Ureter (tissue), 1 donor: ENCODE results near the gene HMGCR. TPM values are rescaled to one million over a fixed set of nuclear protein-coding genes. Genes with fewer than 3 reads are reported as not detected.

Experiments used
- DNase-seq: peaks from one replicate; pipeline ENCODE4 v3.0.0-alpha.2; 2020; ENCODE audit warnings: low spot score
- total RNA-seq: library from RNA; stranded (reverse); gene quantifications from one replicate; pipeline ENCODE4 v1.2.4, GENCODE V29; 2023
- donor health status: DM: yes; HTN: yes; CAD: no.

HMGCR gene
- total RNA-seq, 1 donor from 2014 or later: 97.1 TPM

- DNase-seq: no peak
These were observed 44.4 kb downstream of the HMGCR start for GRCh38 chr5:75381456-75381855.

GRCh38 chr5:75384218-75384617 is 47.2 kb downstream of the HMGCR start:
- DNase-seq: no peak

GRCh38 chr5:75387806-75388205 is 50.8 kb downstream of the HMGCR start:
- DNase-seq: no peak

GRCh38 chr5:75389430-75389829 is 52.4 kb downstream of the HMGCR start:
- no peak for DNase-seq

GRCh38 chr5:75395277-75395676 is 58.3 kb downstream of the HMGCR start:
- DNase-seq: no peak

GRCh38 chr5:75405296-75405695 is 68.3 kb downstream of the HMGCR start:
- no peak for DNase-seq

Other genes with a start within 250 kb of the HMGCR start
- gene ANKRD31, start 100.3 kb upstream of the HMGCR start, total RNA-seq: 1.0 TPM
- 51.7 TPM for gene CERT1, start 174.4 kb downstream of the HMGCR start, total RNA-seq
- gene POLK, start 174.7 kb downstream of the HMGCR start, total RNA-seq: 52.3 TPM